Stimulated activated CD8-positive, alpha-beta memory T cell treated with anti-CD3 and anti-CD28 coated beads, Interleukin-7, amount 100 ng/mL, for 4 hours (primary cell): ENCODE measurements around the gene CPTP.

Experiments
- DNase-seq, 2 donors: peaks; one replicate each; pipeline ENCODE4 v3.0.0-alpha.2; 2020; ENCODE audit warnings: low read depth in 2 of 2

The CPTP gene

DNA sequence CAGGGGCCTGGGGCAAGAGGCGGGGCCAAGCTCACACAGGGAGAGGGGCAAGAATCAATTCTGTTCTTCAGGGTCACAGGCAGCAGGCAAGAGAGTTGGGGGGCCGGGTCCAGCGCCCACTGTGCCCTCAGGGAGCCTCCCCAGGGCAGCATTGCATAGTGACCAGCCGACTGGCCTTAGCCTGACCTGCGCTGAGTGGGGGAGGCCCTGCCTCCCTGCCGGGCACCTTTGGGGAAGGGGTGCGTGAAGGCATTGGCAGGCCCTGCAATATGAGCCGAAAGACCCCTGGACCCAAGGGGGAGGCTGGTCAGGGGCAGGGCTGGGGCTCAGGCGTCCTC is 32.2 kb upstream of the CPTP start:
- no peak for DNase-seq

DNA sequence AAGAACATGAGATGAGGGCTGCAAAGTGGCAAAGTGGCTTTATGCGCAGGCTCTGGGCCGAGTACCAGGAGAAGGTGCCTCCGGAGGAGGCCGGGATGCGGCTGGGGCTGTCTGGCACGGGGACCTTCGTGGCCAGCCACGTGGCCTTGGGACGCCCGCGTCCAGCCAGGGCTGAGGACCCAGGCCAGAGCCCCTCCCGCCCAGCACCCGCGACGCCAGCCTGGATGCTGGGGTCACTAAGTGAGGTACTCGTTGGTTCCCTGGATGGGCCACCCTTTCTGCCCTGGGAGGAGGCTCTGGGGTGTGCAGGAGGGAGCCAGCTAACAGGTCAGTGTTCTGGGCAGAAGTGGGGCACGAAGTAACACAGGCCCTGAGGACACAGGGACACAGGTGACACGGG is 31.8 kb upstream of the CPTP start:
- no peak for DNase-seq

DNA sequence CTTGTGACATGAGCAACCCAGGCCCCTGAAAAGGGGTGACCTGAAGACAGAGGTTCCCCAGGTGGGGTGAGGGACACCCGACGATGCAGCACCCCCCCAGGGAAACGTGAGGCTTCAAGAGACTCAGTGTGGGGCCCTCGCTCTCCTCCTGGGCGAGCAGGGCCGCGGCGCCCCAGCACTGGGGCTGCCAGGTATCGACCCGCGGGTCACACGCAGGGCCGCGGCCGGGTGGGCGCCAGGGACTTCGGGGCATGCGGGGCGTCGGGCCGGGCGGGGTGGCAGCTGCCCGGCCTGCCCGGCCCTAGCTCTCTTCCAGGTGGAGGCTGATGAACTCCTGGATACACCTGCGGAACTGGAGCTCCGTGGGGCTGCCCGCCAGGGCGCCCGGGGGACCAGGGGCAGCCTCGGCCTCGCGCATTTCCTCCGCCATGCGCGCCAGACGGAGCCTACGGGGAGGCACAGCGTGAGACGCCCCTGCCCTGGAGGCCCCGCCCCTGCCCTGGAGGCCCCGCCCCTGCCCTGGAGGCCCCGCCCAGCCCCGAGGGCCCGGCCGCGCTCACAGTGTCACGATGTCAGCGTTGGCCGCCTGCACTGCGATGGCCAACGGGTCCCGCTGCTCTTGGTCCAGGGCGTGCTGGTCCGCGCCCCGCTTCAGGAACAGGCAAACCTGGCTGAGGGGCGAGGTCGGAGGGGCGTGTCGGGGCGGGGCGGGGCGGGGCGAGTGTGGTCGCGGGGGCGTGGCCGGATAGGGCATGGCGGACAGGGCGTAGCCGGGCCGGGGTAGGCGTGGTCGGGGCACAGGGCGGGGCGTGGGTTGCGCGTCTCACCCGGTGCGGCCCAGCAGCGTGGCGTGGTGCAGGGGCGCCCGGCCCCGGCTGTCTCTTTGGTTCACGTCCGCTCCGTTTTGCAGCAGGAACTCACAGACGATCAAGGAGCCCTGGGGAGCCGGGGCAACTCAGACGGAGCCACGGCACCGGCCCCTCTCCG is 31.0 kb upstream of the CPTP start:
- no peak for DNase-seq

DNA sequence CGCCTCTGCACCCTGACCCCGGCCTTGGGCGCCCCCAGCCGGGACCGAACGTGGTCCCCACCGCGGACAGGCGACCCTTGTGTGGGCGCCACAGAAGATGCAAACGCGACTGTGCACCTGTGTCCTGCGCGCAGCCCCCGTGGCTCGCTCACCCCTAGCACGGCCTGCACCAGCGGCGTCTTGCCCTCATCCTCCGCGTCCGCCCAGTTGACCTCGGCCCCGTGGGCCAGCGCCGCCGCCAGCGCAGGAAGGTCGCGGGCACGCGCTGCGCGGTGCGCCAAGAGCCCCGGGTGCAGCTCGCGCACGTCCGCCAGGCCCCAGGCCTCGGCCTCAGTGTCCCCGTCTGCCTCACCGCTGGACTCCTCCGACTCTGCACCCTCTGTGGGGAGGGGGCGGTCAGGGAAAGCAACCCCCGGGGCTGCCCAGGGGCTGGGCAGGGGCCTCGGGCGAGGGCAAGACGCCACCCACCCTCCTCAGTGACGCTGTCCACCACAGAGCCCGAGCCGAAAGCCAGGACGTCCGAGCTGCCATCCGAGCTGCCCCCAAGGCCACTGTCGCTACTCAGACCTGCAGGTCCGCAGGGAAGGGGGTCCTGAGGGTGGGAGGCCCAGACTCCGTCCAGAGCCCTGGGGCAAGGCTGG is 30.2 kb upstream of the CPTP start:
- DNase-seq, result no peak

DNA sequence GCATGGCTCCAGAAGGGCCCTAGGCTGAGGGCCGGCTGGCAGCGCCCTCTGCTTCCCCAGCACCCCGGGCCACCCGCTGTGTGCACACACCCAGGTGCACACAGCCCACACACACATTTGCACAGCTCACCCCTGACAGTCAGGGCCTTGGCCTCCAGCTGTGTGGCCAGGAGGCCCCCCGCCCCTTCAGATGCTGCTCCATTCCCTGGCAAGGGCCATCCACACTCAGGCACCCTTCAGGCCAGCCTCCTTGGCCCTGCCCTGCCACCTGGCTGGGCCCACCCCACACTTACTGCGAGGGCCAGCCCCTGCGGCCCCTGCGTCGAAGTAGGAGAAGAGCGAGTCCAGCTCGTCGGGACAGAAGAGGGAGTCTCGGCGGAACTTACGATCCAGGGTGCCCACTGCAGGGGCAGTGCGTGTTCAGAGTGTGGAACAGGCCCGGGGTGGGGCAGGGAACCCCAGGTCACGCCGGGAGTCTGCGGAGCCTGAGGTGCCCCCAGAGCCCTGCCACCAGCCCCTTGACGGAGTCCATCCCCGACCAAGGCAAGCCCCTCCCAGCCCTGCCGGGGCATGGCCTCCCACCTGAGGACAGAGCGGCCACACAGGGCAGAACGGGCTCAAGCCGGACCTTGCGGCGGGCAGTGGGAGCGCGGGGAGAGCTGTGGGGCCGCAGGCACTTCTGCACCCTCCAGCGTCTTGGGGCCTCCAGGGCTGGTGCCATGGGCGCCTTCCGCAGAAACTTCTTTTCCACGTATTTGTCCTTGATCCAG is 29.3 kb upstream of the CPTP start:
- no peak for DNase-seq

DNA sequence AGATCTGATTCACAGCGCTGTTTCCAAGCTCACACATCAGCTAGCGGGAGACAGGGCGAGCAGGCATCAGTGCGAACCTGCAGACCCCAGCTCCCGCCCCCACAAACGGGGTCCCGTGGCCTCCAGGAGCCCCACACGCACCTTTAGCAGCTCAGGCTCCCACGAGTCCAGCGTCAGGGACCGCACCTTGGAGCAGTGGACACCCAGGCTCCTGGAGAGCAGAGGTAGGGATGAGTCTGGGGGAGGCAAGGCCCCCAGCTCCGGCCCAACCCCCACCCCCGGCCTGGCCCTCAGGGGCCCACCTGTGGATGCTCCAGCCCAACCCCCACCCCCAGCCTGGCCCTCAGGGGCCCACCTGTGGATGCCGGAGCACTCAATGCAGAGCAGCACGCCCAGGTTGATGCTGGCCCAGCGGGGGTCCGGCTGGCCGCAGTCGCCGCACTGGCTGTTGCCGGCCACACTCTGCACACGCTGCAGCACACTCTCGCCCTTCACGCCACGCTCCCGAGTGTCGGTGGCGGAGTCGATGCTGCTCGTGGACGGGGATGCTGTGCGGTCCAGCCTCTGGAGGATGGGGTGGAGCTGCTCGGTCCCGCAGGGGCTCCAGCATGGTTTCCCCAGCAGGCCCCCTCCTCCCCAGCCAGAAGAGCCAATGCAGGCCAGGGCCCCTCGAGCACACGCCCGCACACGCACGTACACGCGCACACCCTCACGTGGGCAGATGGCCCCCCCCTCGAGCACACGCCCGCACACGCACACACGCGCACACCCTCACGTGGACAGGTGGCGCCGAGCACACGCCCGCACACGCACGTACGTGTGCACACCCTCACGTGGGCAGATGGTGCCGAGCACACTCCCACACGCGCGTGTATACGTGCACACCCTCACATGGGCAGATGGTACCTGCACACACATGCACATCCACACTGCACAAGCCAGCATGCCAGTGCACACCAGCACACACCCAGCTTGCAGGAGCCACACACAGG is 28.2 kb upstream of the CPTP start:
- no peak for DNase-seq

DNA sequence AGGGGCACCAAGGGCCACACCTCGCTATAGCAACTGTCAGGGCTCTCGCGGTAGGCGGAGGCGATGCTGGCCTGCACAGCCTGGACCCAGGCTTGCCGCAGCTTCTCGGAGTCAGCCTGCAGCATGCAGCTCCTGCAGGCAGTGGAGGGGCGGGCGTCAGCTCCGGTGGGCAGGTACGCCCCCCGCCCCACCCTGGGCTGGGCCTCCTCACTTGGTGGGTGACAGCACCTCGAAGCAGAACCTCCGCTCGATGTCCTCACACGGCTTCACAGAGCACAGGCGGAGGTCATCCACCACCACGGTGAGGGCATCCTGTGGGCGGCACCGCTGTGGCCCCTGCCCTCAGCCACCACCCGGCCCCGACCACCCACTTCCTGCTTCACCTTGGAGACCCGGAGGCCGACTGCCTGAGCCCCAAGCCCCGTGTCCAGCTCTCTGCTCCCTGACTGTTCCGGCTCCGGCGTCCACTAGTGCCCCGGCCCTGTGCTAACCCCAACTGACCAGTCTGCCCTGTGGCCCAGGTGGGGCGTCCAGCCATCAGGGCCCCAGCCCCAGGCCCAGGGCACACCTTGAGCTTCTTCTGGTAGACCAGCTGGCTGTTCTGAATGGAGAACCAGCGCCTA is 26.7 kb upstream of the CPTP start:
- no peak for DNase-seq

DNA sequence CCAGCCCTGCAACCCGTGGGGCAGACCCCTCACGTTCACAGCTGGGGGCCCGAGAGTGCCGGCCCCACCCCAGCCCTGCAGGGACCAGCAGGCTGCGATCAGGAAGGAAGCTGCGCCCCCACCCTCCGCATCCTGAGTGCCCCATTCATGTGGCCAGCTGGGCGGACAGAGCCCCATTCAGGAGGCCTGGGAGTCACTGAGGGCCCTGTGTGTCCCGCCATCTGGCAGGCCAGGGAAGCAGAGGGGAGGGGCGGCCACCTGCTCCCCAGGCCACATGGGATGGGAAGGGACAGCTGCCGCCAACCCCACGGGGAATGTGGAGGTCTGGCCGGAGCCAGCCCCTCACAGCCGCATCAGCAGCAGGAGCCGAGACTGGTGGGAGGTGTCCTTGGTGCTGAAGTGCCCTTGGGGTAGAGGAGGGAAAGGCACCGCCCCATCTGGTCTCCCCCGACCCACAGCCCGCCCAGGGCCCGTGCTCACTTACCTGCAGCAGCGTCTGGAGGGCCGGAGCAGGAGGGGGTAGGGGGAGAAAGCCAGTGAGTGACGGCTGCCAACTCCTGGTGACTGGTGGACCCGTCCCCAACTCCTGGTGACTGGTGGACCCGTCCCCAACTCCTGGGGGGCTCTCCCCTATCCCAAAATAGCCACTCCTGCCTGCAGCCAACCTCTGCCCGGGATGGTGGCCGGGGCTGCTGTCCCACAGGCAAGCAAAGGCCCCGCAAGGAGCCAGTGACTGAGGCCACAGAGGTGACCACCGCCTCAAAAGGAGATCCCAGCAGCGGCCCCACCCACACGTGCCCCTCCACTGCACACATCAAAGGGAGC is 25.5 kb upstream of the CPTP start:
- no peak for DNase-seq

DNA sequence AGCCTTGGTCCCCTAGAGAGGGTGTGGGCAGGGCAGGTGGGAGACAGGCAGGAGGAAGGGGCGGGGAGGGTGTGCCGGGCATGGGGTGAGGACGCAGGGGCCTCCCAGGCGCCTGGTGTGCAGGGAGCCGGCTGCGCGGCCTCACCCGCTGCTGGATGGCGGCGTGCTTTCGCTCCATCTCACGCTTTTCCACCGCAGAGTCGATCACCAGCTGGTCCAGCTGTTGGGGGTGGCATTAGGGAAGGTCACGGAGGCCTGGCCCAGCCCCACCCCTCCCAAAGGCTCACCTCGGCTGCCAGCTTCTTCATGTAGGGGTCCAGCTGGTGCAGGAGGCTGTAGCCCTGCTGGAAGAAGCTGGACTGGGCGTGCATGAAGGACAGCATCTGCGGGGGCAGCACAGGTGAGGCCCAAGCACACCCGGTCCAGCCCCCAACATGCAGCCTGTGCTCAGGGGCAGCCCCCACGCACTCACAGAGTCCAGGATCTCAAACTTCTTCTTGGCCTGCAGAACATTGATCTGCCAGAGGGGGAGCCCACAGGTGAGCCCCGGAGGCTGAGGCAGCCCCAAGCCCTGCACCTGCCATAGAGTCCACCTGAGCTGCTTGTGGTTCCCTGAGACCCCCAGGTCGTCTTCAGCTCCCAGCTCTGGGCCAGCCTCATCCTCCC is 24.8 kb upstream of the CPTP start:
- no peak for DNase-seq

DNA sequence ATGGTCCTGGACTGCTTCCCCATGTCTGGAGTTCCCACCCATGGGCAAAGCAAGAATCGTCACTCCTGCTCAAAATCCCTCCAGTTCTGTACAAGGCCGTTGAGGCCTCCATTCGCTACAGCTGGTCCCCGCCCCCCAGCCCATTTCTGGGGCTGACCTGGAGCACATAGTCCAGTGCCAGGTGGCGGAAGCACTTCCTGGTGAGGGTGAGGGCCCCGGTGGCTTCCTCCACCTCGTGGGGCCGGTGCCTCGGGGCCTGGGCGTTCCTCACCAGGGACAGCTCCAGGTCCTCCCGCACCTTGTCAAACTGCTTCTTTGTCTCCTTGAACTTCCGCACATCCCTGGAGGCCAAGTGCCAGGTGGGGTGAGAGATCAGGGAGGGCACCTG is 24.3 kb upstream of the CPTP start:
- DNase-seq, result no peak

DNA sequence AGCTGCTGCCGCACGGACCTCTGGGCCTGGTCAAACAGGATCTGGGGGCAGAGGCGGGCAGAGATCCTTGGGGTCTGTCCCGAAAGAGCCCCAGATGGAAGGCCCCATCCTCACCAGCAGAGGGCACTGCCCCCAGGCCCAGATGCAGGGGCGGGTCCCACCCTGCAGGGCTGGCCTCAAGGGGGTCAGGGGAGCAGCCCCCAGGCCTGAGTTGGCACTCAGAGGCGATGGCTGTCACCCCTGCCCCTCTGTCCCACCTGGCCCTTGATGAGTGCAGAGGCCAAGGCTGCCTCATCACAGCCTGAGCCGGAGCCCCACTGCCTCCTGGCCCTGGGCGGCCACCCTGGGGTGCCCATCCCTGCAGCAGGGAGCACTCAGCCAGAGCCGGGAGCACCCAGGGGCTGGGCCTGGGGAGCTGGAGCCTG is 22.6 kb upstream of the CPTP start:
- DNase-seq, result no peak

DNA sequence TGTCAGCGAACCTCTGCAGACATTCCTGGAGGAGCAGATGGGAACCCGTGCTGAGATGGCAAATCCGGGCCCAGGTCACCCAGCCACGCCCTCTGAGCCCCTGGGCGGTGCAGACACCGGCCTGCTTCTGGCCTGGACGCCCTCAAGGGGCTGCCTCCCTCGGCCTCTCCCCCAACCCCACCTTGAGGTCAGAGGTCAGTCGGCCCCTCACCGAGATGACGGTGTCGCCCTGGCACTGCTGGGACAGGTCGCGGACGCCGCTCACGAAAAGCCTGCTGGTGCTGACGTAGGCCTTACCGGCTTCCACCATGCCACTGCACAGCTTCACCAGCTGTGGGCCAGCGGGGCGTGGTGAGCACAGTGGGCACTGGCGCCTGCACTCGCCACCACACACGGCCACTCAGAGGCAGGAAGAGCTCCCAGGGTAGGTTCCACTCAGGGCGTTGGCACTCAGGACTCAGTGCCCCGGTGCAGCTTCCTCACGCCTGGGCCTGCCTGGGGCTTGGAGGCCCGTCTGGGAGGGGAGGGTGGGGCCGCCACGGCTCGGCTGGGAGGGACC is 21.6 kb upstream of the CPTP start:
- DNase-seq, result no peak

DNA sequence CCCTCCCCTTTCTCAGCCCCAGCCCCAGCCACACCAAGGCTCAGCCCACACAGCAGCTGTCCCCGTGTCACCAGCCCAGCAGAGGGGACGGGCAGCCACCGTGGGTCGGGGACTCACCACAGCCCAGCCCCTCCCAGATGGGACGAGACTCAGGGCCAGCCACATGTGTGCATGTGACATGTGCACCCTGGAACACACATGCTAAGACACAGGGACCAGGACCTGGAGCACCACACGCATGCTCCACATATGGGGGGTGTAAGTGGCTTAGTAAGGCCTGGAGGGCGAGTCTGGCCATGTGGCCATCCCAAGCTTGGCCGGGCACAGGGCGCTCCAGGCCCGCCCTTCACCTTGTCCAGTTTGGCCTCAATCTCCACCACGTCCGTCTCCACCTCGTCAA is 20.9 kb upstream of the CPTP start:
- DNase-seq, result no peak

DNA sequence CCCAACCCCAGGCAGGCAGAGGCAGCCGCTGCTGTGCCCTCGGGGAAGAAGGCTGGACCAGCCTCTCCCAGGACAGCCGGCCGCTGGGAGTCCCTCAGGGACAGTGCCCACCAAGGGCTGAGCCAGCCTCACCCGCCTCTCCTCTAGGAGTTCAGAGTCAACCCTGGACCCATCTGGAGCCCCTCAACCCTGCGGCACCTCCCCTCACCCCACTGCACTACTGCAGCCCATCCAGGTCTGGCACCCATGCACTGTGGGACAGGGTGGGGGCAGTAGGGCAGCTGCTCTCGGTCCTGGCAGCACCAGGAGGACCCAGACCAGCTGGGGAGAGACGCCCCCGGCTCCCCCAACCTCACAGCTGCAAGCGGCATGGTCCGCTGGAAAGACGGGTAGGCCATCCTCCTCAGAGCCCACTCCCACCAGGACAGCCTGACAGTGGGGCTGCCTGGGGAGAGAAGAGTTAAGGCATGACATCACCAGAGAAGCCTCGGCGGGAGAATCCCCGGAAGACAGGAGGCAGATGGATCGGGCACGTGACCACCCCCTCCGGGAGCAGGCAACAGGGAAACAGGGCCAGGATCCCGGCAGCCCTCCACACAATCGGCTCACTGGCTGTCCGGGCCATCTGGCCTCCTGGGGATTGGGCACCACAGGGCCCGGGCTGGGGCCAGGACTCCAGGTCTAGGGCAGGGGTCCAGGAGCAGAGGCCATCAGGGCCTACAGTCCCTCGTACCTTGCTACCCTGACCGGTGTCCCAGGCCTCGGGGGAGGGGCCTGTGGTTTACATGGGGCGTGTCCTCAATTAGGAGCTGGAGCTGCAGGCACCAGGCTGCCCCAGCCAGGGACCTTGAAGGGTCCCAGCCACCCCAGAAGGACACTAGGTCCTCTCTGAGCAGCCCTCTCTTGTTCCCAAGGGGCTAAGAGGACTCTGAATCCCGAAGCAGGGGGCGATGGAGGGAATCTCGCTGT is 20.0 kb upstream of the CPTP start:
- no peak for DNase-seq

DNA sequence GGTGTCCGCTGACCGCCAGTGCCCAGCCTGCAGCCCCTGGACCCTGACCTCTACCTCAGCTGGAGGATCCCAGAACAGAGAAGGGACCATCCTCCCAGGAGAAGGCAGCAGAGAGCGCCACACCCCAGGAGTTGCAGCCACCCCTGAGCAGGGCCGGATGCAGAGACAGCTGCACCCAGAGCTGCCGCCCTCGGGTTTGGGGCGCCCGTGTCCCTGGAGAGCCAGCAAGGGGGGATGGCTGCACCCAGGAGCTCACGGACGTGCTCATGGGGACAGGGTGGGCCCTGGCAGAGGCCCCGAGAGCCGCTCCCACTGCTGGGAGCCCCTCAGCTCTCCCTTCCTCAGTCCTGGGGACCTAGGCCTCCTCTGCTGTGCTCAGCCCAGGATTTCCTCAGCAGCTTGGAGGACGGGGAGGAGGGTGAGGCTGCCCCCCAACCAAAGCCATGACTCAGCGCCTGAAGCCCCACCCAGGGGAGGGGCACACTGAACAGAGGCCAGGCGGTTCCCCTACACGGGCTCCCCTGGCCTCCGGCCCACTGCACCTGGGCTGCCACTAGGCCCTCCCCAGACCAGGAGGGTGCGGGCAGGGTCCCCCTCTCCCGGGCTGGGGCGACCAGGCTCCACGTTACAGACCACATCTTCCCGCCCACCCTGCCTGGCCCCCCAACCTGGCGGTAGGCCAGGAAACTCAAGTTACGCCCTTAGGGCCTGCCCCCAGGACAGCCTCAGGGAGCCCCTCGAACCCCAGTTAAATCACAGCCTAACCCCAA is 19.1 kb upstream of the CPTP start:
- peak; percentile 54 to 75 for DNase-seq

DNA sequence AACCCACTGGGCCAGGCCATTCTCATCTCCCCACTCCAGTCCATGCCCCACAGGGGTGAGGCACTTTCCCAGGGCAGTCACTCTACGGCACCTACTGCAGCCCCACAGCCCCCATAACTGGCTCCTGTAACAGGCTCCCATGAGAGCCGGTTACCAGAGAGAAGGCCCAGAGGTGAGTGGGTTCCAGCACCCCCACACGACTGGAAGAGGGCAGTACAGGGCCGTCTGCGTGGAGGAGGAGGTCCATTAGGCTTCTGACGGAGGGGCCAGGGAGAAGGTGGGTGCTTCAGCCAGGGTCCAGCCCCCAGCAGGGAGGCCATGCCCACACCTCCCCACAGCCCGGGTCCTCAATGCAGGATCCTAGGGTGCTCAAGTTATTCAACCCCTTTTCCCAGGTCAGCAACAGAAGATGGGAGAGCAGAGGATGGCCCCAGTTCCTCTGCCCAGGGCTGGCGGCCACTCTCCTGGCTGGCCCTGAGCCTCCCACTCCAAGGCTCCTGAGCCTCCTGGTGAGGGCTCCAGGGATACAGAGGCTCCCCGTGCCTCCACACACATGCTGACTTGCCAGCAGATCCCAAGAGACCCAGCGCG is 18.4 kb upstream of the CPTP start:
- no peak for DNase-seq
